Measurements from ENCODE around the gene WFIKKN2. TPM values are rescaled to one million over a fixed set of nuclear protein-coding genes. Genes with fewer than 3 reads are reported as not detected.

The WFIKKN2 gene
- total and polyA plus RNA-seq, 2 of the 13 experiments (the other 11 are each of a cell fraction or from before 2014, with no cell fraction given) = not detected

GRCh38 chr17:50853015-50853615 lies 17.7 kb downstream of the WFIKKN2 start (continued):
- TF ChIP-seq YEATS4 (CRISPR knock-in tag; IDR thresholded peaks at IDR 0.05; ENCODE audit: borderline replicate concordance) (peak; percentile 29; the same call in 1 of the 2 replicates), ERF (CRISPR knock-in tag; IDR thresholded peaks at IDR 0.05) (peak; percentile 37; the same call in 1 of the 2 replicates), TEAD3 (CRISPR knock-in tag; optimal IDR thresholded peaks at IDR 0.05; ENCODE audit: borderline replicate concordance) (peak; percentile 41), ZNF33B (CRISPR knock-in tag; IDR thresholded peaks at IDR 0.05) (peak; percentile 72; the same call in 1 of the 2 replicates), PITX1 (CRISPR knock-in tag; IDR thresholded peaks at IDR 0.05) (0 out of 2 replicates have a peak, but pooled peaks have one; percentile 29), ZSCAN30 (CRISPR knock-in tag; IDR thresholded peaks at IDR 0.05) (no peak), ZNF160 (CRISPR knock-in tag; IDR thresholded peaks at IDR 0.05) (0 out of 2 replicates have a peak, but pooled peaks have one; percentile 5), RAD21 (CRISPR knock-in tag; IDR thresholded peaks at IDR 0.05) (no peak), TP53 (CRISPR knock-in tag; conservative IDR thresholded peaks at IDR 0.05) (no peak), HMG20A (CRISPR knock-in tag; IDR thresholded peaks at IDR 0.05; ENCODE audit: borderline replicate concordance) (peak; percentile 41; the same call in 1 of the 2 replicates), EP300 (IDR thresholded peaks at IDR 0.05; ENCODE audit: low read depth in 2 of 2, low read length in 2 of 2) (peak in 1 of 2 experiments; percentile 77; a peak in 2 of 4 replicates), EP300 (CRISPR knock-in tag; IDR thresholded peaks at IDR 0.05; ENCODE audit: borderline replicate concordance) (no peak), HOXA9 (CRISPR knock-in tag; IDR thresholded peaks at IDR 0.05; ENCODE audit: borderline replicate concordance) (0 out of 2 replicates have a peak, but pooled peaks have one; percentile 31), ZNF746 (CRISPR knock-in tag; IDR thresholded peaks at IDR 0.05) (peak; percentile 57; the same call in 1 of the 2 replicates), ONECUT2 (CRISPR knock-in tag; IDR thresholded peaks at IDR 0.05) (peak; percentile 91), GATAD1 (CRISPR knock-in tag; IDR thresholded peaks at IDR 0.05) (peak; percentile 14; the same call in 1 of the 2 replicates), ZNF17 (CRISPR knock-in tag; IDR thresholded peaks at IDR 0.05) (no peak), ZNF770 (CRISPR knock-in tag; IDR thresholded peaks at IDR 0.05) (0 out of 2 replicates have a peak, but pooled peaks have one; percentile 20), GTF2F1 (IDR thresholded peaks at IDR 0.05; ENCODE audit: low read length) (no peak), TBL1XR1 (IDR thresholded peaks at IDR 0.05; ENCODE audit: borderline replicate concordance, low read length, partially characterized antibody) (no peak), NCOR1 (IDR thresholded peaks at IDR 0.05; ENCODE audit: borderline replicate concordance, low read length) (peak; percentile 88), KLF12 (CRISPR knock-in tag; IDR thresholded peaks at IDR 0.05; ENCODE audit: borderline replicate concordance) (no peak)
- TF ChIP-seq, protein P1, sequence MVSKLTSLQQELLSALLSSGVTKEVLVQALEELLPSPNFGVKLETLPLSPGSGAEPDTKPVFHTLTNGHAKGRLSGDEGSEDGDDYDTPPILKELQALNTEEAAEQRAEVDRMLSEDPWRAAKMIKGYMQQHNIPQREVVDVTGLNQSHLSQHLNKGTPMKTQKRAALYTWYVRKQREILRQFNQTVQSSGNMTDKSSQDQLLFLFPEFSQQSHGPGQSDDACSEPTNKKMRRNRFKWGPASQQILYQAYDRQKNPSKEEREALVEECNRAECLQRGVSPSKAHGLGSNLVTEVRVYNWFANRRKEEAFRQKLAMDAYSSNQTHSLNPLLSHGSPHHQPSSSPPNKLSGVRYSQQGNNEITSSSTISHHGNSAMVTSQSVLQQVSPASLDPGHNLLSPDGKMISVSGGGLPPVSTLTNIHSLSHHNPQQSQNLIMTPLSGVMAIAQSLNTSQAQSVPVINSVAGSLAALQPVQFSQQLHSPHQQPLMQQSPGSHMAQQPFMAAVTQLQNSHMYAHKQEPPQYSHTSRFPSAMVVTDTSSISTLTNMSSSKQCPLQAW (CRISPR knock-in tag; IDR thresholded peaks at IDR 0.05) = 0 out of 2 replicates have a peak, but pooled peaks have one; percentile 1
- TF ChIP-seq, protein P2, sequence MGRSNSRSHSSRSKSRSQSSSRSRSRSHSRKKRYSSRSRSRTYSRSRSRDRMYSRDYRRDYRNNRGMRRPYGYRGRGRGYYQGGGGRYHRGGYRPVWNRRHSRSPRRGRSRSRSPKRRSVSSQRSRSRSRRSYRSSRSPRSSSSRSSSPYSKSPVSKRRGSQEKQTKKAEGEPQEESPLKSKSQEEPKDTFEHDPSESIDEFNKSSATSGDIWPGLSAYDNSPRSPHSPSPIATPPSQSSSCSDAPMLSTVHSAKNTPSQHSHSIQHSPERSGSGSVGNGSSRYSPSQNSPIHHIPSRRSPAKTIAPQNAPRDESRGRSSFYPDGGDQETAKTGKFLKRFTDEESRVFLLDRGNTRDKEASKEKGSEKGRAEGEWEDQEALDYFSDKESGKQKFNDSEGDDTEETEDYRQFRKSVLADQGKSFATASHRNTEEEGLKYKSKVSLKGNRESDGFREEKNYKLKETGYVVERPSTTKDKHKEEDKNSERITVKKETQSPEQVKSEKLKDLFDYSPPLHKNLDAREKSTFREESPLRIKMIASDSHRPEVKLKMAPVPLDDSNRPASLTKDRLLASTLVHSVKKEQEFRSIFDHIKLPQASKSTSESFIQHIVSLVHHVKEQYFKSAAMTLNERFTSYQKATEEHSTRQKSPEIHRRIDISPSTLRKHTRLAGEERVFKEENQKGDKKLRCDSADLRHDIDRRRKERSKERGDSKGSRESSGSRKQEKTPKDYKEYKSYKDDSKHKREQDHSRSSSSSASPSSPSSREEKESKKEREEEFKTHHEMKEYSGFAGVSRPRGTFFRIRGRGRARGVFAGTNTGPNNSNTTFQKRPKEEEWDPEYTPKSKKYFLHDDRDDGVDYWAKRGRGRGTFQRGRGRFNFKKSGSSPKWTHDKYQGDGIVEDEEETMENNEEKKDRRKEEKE (IDR thresholded peaks at IDR 0.05) = no peak
